GM21825 (cell line): ENCODE results near the gene RPL26.

ENCODE experiments used
- ATAC-seq: cut with Tn5 transposase; IDR thresholded peaks from one replicate; pipeline ENCODE4 v1.9.1; 2021; ENCODE audit warnings: mild to moderate bottlenecking, moderate library complexity; ENCODE audit not compliant: unreplicated experiment

Gene RPL26

GRCh38 chr17:8383143-8383822, at the start of gene RPL26:
RPL26 (minus strand) TSS chr17:8383193; CDS start chr17:8382310, 883 bp downstream.
- peak; percentile 84 for ATAC-seq

- ATAC-seq, result no peak
These were observed 48.0 kb upstream of the RPL26 start for GRCh38 chr17:8430966-8431365.

- ATAC-seq, result no peak
These were observed 43.8 kb upstream of the RPL26 start for GRCh38 chr17:8426802-8427201.

- no peak for ATAC-seq
These were observed 43.2 kb upstream of the RPL26 start for GRCh38 chr17:8426094-8426720.

- no peak for ATAC-seq
These were observed 38.6 kb upstream of the RPL26 start for GRCh38 chr17:8421571-8421970.

- no peak for ATAC-seq
These were observed 37.3 kb upstream of the RPL26 start for GRCh38 chr17:8420041-8420934.

GRCh38 chr17:8419305-8419704, 36.3 kb upstream of the RPL26 start:
- no peak for ATAC-seq

GRCh38 chr17:8418471-8418870, 35.5 kb upstream of the RPL26 start:
- ATAC-seq, result no peak

GRCh38 chr17:8417806-8418205, 34.8 kb upstream of the RPL26 start:
- ATAC-seq, result no peak

- ATAC-seq, result no peak
These were observed 30.9 kb upstream of the RPL26 start for GRCh38 chr17:8413938-8414337.

- ATAC-seq, result no peak
These were observed 30.3 kb upstream of the RPL26 start for GRCh38 chr17:8413328-8413727.

- ATAC-seq, result no peak
These were observed 29.1 kb upstream of the RPL26 start for GRCh38 chr17:8412089-8412488.

- ATAC-seq, result no peak
These were observed 27.9 kb upstream of the RPL26 start for GRCh38 chr17:8410883-8411238.

GRCh38 chr17:8409966-8410882, 27.2 kb upstream of the RPL26 start:
- ATAC-seq, result no peak

GRCh38 chr17:8408371-8408770, 25.4 kb upstream of the RPL26 start:
- ATAC-seq, result no peak

GRCh38 chr17:8406174-8406573, 23.2 kb upstream of the RPL26 start:
- no peak for ATAC-seq

- ATAC-seq, result no peak
These were observed 22.6 kb upstream of the RPL26 start for GRCh38 chr17:8405499-8406016.

GRCh38 chr17:8402921-8403536, 20.0 kb upstream of the RPL26 start:
- no peak for ATAC-seq

- ATAC-seq, result no peak
These were observed 18.1 kb upstream of the RPL26 start for GRCh38 chr17:8401107-8401506.

- no peak for ATAC-seq
These were observed 16.0 kb upstream of the RPL26 start for GRCh38 chr17:8398980-8399379.
